DMS 273 (cell line): ENCODE data around the gene SRPK2.
A peak's percentile ranks its signal among the peaks of the same experiment; 100 is the strongest.
"Not testable (repeated sequence)": the region's sequence is repeated elsewhere in the genome, so short reads cannot be mapped to it uniquely, and the experiment has no call there.

ENCODE experiments used
- DNase-seq: peaks from one replicate; lab custom pipeline; 2025; ENCODE audit not compliant: unreplicated experiment; lab: John Stamatoyannopoulos, UW

Gene SRPK2

GRCh38 chr7:105305633-105306032, 83.1 kb downstream of the SRPK2 start:
- DNase-seq: no peak

GRCh38 chr7:105304040-105304895, 84.5 kb downstream of the SRPK2 start:
- peak; percentile 37 for DNase-seq

- not testable (repeated sequence) for DNase-seq
These were observed 88.1 kb downstream of the SRPK2 start for GRCh38 chr7:105300587-105300986.

DNA sequence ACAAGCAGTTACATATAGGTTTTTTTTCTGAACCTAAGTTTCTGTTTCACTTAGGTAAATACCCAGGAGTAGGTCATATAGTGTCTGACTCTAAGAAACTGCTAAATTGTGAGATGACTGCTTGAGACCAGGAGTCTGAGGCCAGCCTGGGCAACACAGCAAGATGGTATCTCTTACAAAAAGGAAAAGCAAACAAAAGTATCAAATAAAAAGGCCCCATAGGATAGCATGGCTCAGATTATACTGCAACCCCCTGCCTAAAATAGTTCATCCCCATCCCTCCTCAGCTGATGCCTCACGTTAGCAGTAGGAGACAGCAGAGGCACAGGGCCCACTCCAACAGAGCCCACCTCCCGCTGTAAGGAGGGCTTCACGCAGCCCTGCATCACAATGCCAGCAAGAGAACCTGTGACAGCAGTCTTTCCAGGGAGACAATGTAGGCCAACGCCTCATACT, 90.3 kb downstream of the SRPK2 start:
- no peak for DNase-seq

DNA sequence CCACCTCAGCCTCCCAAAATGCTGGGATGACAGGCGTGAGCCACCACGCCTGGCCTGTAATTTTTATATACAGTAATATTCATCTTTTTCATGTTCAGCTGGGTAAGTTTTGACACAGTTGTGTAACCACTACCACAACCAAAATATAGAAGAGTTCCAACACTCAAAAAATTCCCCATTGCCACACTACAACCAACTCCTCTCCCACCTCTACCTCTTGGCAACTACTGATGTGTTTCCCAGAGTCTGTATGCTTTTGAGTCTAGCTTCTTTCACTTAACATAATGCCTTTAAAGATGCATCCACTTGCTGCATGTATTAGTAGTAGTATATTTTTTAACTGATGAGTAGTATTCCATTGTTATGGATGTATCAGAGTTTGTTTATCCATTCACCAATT, 90.7 kb downstream of the SRPK2 start:
- no peak for DNase-seq

DNA sequence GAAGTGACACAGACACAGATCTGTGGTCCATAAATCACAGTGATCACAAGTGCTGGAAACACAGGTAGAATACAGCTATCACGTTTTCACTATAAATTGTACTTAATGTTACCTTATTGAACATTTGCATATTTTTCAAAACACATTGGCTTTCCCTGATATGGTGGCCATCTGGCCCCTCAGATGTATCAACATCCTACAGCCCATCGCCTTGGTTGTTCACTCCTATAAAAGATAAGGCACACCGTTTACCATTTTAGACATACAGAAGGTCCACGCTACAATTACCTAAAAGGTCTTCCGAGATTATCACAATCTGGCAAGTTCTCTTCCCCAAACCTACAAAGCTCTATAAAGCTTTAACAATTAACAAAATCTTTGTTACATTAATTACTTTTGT, 91.4 kb downstream of the SRPK2 start:
- DNase-seq: peak; percentile 84

DNA sequence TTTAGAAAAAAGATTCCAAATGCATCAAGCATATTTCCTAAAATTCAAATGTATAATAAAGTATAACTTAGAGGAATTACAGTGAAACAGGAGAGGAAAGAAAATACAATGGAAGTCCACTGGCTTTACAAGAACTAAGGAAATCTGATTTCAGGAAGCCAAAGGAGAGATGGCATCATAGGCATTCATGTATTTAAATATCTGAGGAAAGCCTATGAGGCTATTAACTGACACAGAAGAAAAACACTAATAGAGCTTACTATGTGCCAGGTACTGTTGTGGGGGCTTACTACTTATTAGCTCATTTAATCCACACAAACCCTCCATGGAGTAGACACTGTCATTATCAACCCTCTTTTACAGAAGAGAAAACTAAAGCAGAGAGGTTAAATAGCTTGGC, 92.2 kb downstream of the SRPK2 start:
- DNase-seq: peak; percentile 57

DNA sequence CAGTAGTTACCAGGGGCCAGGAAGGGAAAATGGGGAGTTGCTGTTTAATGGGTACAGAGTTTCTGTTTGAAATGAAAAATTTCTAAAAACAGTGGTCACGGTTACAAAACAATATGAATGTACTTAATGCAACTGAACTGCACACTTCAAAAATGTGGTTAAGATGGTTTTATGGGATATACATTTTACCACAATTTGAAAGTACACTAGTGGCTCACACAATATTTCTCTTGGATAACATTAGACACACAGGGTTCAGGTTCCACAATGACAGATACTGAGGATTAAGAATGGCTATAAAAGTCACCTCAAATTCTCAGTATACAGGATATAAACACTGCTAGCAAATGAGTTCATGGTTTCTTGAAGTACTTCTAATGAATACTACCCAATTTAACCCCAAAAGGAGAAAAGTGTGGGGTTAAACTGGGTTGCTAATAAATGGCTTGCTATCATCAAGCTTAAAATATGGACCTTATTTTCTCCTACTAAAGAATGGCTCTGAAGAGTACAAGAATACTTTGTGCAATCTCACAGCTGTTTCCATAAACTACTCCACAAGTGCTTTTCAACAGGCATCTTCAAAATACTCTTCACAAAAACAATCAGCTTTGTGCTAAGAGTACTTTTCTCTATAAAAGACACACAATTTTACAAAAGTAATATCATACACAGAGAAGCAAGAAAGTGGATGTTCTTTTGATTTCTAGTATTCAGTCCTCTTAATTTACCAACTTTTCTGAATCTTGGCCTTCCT, 92.9 kb downstream of the SRPK2 start:
- DNase-seq: peak; percentile 30

DNA sequence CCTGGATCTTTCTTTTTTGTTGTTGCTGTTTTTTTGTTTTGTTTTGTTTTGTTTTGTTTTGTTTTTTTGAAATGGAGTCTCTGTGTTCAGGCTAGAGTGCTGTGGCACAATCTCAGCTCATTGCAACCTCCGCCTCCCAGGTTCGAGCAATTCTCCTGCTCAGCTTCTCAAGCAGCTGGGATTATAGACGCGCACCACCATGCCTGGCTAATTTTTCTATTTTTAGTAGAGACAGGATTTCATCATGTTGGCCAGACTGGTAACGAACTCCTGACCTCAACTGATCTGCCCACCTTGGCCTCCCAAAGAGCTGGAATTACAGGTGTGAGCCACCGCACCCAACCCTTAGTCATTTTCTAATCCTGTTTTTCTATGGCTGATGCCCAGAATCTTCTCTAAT, 94.2 kb downstream of the SRPK2 start:
- DNase-seq: not testable (repeated sequence)

GRCh38 chr7:105289704-105290103, 99.0 kb downstream of the SRPK2 start:
- DNase-seq: no peak

DNA sequence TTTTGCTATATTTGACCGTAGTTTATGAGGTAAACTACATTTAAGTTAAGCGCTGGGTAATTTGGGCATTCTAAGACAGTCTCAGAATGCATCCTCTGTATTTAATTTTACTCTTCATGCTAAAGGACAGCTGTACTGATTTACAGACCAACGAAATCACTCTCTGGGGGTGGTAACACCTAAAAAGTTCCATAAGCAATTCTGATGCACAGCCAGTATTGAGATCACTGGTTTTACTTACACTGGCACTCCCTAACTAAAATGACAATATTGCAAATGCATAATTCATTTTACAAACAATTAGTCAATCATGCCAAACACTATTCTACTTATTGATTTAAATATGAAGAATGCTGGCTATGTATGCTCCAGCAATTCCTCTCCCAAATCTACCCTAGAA, 102.3 kb downstream of the SRPK2 start:
- DNase-seq: no peak

DNA sequence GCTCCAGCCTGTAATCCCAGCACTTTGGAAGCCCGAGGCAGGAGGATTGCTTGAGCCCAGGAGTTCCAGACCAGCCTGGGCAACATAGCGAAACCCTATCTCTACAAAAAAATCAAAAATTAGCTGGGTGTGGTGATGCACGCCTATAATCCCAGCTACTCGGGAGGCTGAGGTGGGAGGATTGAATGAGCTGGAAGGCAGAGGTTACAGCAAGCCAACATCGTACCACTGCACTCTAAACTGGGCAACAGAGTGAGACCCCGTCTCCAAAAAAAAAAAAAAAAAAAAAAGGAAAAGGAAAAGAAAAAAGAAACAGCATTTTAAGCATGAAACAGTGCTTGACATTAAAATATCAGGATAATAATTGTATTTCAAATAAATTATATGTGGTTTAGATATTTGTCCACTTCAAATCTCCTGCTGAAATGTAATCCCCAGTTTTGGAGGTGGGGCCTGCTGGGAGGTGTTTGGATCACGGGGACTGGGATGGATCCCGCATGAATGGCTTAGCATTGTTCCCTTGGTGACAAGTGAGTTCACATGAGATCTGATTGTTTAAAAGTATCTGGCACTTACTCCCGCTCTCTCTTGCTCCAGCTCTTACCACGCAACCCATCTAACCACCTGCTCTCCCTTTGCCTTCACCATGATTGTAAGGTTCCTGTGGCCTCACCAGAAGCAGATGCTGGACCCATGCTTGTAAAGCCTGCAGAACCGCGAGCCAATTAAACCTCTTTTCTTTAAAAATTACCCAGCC, 103.4 kb downstream of the SRPK2 start:
- DNase-seq: no peak

DNA sequence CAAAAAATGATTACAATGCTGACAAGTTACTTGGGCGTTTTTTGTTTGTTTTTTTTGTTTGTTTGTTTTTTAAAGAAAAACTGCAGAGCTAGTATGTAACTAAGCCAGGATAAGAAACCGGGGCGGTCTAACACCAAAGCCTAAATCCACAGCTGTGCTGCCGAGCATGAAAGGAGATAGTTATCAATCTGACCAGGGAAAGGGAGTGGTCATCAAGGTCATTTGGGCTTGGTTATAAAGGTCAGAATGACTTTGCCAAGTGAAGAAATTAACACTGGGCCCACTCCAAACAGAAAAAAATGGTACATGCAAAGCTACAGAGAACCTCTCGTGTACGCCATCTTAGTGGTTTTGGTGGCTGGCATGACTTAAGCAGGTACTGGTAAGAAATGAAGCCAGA, 104.7 kb downstream of the SRPK2 start:
- no peak for DNase-seq

- DNase-seq: no peak
These were observed 106.8 kb downstream of the SRPK2 start for GRCh38 chr7:105281966-105282365.

GRCh38 chr7:105279688-105280007, 109.1 kb downstream of the SRPK2 start:
- DNase-seq: no peak

DNA sequence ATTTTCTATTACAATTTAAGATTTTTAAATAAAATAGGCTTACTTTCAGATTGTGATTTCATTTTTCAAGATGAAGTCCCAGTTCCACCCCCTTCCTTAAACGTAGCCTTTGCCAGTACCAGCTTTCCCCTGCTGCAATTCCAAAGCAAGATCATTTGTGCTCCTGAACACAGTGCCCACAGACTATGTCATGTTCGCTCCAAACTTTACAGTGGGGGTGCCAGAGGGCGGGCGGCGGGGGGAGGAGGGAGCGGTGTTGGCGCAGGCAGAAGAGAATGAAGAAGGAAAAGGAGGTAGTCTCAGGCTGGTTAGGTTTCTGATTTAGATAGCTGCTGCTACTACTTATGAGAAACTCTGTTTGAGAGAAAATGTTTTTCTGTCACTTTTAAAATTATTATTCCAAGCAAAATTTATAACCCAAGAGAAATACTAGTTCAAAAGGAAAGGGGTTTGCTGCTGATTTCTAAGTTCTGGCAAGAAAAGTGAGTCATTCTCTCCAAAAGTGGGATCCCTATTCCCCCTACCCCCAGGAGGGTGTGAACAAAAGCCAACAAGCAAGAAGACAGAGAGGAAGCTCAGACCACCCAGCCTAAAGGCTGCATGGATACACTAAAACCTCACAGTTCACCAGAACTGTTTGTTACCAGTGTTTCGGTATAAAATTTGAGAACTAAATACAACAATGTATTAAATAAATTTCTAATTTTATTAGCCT, 109.6 kb downstream of the SRPK2 start:
- DNase-seq: no peak

GRCh38 chr7:105278565-105278964, 110.2 kb downstream of the SRPK2 start:
- no peak for DNase-seq

DNA sequence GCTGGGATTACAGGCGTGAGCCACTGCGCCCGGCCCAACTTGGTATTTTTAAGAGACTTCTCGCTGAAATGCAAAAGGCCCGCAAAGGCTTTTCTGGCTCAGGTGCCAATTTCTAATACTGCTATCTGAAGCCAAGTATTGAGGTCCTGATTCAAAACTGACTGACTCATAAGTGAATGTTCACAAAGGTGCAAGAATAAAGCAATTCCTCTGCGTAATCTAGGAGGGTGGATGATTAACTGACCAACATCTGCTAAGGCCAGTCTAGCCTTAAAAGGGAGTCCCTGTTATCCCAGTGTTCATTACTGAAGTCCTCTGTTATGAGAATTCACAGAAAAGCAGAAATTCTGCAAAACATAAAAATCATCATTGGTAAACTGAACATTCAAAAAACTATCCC, 111.4 kb downstream of the SRPK2 start:
- no peak for DNase-seq

- peak; percentile 40 for DNase-seq
These were observed 118.6 kb downstream of the SRPK2 start for GRCh38 chr7:105270117-105270516.

DNA sequence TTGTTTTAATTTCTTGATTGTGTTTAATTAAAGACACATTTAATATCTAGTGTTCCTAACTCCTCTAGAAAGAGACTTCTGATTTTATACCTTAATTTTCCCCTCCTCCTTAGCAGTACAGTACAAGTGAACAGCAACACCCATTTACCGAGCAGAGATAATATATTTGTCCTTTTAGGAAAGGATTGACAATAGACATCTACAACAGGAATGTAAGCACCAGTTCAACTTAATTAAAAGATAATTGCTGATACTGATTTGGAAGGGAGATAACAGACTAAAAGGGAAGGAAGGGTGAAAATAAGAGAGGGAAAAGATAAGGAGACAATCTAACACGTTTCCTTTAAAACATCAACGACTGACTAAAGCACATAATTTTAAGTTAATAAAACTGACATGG, 119.3 kb downstream of the SRPK2 start:
- peak; percentile 60 for DNase-seq
